Cerebellar cortex (tissue), 1 donor: Measurements from ENCODE around the gene OR9A4.

Experiments
- DNase-seq: peaks from one replicate; pipeline ENCODE4 v3.0.0-alpha.2; 2015; ENCODE audit warnings: low spot score

Gene OR9A4

GRCh38 chr7:141949021-141949420 lies 32.8 kb downstream of the OR9A4 start:
- no peak for DNase-seq

GRCh38 chr7:141949451-141949850 lies 33.3 kb downstream of the OR9A4 start:
- DNase-seq: no peak

GRCh38 chr7:141949911-141950310 lies 33.7 kb downstream of the OR9A4 start:
- DNase-seq: no peak

DNA sequence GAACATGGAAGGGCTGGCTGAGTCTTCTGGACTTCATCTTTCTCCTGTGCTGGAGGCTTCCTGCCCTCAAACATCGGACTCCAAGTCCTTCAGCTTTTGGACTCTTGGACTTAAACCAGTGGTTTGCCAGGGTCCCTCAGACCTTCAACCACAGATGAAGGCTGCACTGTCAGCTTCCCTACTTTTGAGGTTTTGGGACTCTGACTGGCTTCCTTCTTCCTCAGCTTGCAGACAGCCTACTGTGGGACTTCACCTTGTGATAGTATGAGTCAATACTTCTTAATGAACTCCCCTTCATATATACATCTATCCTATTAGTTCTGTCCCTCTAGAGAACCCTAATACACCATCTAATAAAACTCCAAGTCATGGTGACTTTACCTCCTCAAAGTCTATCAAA lies 34.6 kb downstream of the OR9A4 start:
- DNase-seq: no peak

DNA sequence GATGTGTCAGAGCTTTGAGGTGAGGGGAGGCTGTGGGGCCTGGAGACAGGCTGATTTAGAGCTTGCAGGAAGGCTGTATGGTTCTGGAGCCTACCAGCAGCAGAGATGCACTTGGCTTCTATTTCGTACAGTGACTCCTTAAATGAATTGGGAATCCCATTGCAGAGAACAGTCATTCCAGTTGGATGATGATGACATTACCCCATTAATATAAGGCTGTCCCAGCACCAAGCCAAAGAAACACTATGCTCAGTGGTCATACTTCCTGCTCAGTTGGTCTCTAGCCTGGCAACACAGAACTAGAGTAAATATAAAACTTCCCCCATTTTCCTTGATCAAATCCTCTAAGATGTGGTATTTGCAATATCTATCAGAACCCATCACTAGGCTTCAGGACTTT lies 36.3 kb downstream of the OR9A4 start:
- no peak for DNase-seq

- no peak for DNase-seq
These were observed 38.1 kb downstream of the OR9A4 start for GRCh38 chr7:141954334-141954733.

- DNase-seq: no peak
These were observed 39.9 kb downstream of the OR9A4 start for GRCh38 chr7:141956084-141956483.

GRCh38 chr7:141960687-141961422 lies 44.7 kb downstream of the OR9A4 start:
- DNase-seq: no peak
